ENCODE results near the gene AK8.

DNA sequence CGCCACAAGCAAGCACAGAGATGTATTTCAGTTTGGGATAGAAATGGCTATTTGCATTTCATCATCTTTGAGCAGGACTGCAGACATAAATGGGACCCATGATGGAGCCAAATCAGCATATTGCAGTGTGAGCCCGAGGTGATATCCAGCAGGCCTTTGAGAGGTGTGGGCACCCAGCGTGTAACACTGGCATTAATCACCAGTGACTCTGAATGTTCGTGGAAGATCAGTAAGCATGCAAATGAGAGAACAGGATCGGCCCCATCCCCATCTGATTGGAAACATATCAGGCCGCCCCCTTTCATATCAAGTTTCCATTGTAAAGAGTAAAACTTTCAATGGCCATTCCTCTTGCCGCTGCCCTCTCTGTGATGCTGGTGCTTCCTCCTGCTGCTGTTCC, 123.8 kb downstream of the AK8 start:
- TF ChIP-seq CTCF (IDR thresholded peaks at IDR 0.05) (no peak), POLR2AphosphoS5 (IDR thresholded peaks at IDR 0.05) (no peak), POLR2A (IDR thresholded peaks at IDR 0.05) (no peak), EP300 (IDR thresholded peaks at IDR 0.05) (no peak)
